Activated T-helper 1 cell treated with anti-CD3 and anti-CD28 coated beads, Interleukin-12 subunit alpha, Interleukin-12 subunit beta, Interleukin-2, Interleukin-4 antibody, amounts not matched to agents 30 ng/mL and 10 ng/mL and 1 ng/mL, durations not matched to agents 14 hours and 24 hours and 36 hours (primary cell): ENCODE results near the gene SART3. TPM values are rescaled to one million over a fixed set of nuclear protein-coding genes. Genes with fewer than 3 reads are reported as not detected.
"Not testable (repeated sequence)": the region's sequence is repeated elsewhere in the genome, so short reads cannot be mapped to it uniquely, and the experiment has no call there.

Experiments
- DNase-seq: peaks from one replicate; pipeline ENCODE4 v3.0.0; 2021; ENCODE audit warnings: low spot score
- H3K27ac Mint-ChIP-seq: one replicate; pipeline ENCODE4 v1.8.0; 2021; ENCODE audit warnings: mild to moderate bottlenecking, mixed read lengths
- H3K27me3 Mint-ChIP-seq: one replicate; pipeline ENCODE4 v1.8.0; 2022; ENCODE audit warnings: mild to moderate bottlenecking, moderate library complexity, mixed read lengths; ENCODE audit not compliant: insufficient read depth
- H3K36me3 Mint-ChIP-seq: one replicate; pipeline ENCODE4 v1.8.0; 2021; ENCODE audit warnings: low read depth, mixed read lengths
- H3K4me1 Mint-ChIP-seq: one replicate; pipeline ENCODE4 v1.8.0; 2021; ENCODE audit warnings: low read depth, mixed read lengths
- H3K4me3 Mint-ChIP-seq: one replicate; pipeline ENCODE4 v1.8.0; 2021; ENCODE audit warnings: mild to moderate bottlenecking, moderate library complexity, mixed read lengths
- H3K9me3 Mint-ChIP-seq: one replicate; pipeline ENCODE4 v1.8.0; 2021; ENCODE audit warnings: mixed read lengths
- intact Hi-C: fragments of 100-400 bp; cut with micrococcal nuclease; formaldehyde crosslinking; loops from one replicate; pipeline ENCODE4 v1.15.1; 2024
- total RNA-seq: library from RNA; stranded (reverse); gene quantifications from 2 replicates; pipeline ENCODE4 v1.2.3, GENCODE V29; 2022

SART3 gene
- total RNA-seq, 1 donor from 2014 or later = 96.4 TPM

DNA sequence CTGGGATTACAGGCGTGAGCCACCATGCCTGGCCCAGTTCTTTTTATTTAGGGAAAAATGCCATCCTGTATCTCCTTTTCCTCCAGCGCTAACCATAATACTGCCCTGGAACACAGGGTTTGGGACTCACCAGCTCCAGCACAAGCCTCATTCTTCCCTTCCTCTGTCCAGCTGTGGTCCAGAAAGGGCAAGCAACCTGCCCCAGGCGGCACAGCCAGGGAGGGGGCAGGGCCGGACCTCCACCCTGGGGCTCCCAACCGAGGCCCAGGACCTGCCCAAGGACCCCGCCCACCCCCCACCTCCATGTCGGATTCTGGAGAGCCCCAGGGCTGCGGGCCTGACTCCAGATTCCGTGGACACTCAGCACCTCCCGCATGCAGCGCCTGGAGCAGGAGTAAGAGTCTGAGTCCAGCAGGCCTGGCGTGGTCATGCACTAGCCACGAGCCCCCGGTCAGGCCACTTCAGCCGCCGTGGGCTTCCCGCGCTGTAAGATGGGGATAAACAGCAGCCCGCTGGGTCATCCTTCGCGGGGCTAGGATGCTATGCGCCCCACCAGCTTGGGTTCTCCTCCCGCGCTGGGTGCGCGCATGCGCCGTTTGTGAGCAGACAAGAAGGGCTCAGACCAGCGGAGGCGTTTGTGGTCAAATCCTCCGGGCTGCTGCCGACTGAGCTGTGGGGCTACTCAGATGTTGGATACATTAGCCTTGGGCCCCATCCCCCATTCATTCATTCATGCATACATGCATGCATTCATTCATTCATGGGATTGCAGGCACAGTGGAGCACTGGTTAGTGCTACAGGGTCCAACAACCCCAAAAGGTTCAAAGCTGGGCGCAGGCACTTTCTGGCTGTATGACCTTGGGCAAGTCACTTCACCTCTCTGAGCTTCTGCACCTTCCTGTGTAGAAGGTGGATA lies 20.6 kb upstream of the SART3 start:
- H3K4me1 Mint-ChIP-seq = peaks cover 12% of the 10 kb centered on the region
- intact Hi-C loops = no loop called here
- H3K36me3 Mint-ChIP-seq = peaks cover 9% of the 10 kb centered on the region
- H3K27me3 Mint-ChIP-seq = peaks cover 11% of the 10 kb centered on the region
- H3K4me3 Mint-ChIP-seq = no peak overlapping the region
- no peak overlapping the region for H3K27ac Mint-ChIP-seq
- H3K9me3 Mint-ChIP-seq = peaks cover 15% of the 10 kb centered on the region
- no peak for DNase-seq

DNA sequence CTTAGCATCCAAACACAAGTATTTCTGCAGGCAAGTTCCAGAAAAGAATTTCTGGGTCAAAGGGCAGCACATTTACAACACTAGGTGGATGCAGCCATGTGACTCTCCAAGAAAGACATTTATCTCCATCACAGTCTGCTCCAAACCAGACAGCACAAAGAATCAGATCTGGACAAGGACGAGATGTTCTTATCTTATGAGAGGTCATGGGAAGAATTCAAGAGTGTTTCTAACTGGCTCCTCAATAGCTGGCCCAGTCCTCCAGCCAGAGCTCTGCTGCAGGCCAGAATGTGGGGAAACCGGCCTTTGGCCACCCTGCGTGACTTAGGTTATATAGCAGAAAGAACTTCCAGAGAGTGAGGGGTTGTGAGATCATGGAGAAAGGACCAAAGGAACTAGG lies 19.6 kb upstream of the SART3 start:
- intact Hi-C loops = no loop called here
- peaks cover 11% of the 10 kb centered on the region for H3K27me3 Mint-ChIP-seq
- no peak overlapping the region for H3K27ac Mint-ChIP-seq
- peaks cover 15% of the 10 kb centered on the region for H3K9me3 Mint-ChIP-seq
- H3K4me3 Mint-ChIP-seq = no peak overlapping the region
- H3K36me3 Mint-ChIP-seq = peaks cover 9% of the 10 kb centered on the region
- H3K4me1 Mint-ChIP-seq = peaks cover 18% of the 10 kb centered on the region
- no peak for DNase-seq

DNA sequence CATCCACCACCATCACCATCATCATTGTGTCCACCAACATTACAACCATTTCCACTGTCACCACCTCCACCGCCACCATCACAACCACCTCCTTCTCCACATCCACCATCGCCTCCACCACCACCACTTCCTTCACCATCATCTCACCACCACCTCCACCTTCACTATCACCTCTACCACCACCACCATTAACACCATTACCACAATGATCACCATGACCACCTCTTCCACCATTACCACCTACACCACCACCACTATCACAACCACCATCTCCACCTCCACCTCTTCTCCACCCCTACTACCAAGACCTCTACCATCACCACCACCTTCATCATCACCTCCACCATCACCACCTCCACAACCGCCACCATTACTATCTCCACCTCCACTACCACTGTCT lies 17.8 kb upstream of the SART3 start:
- Mint-ChIP-seq H3K27ac (peak overlapping the region; percentile 47), H3K27me3 (peaks cover 5% of the 10 kb centered on the region), H3K4me1 (peaks cover 30% of the 10 kb centered on the region), H3K36me3 (peaks cover 9% of the 10 kb centered on the region), H3K4me3 (no peak overlapping the region), H3K9me3 (peaks cover 15% of the 10 kb centered on the region)
- DNase-seq = no peak
- intact Hi-C loops = no loop called here

DNA sequence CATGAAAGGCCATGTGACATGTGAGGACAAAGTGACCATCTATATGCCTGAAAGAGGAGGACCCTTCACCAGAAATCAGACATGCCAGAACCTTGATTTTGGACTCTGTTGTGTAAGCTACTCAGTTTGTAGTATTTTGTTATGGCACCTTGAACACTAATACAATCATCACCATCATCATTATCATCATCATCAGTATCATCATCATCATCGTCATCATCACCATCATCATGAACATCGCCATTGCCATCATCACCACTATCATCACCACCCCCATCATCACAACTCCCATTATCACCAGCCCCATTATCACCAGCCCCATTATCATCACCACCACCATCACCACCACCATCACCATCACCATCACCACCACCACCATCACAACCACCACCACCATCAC lies 17.3 kb upstream of the SART3 start:
- Mint-ChIP-seq H3K27me3 (peaks cover 5% of the 10 kb centered on the region), H3K9me3 (peaks cover 15% of the 10 kb centered on the region), H3K27ac (peak overlapping the region; percentile 42), H3K4me1 (peaks cover 35% of the 10 kb centered on the region), H3K36me3 (peaks cover 9% of the 10 kb centered on the region), H3K4me3 (no peak overlapping the region)
- DNase-seq = no peak
- intact Hi-C loops = no loop called here

DNA sequence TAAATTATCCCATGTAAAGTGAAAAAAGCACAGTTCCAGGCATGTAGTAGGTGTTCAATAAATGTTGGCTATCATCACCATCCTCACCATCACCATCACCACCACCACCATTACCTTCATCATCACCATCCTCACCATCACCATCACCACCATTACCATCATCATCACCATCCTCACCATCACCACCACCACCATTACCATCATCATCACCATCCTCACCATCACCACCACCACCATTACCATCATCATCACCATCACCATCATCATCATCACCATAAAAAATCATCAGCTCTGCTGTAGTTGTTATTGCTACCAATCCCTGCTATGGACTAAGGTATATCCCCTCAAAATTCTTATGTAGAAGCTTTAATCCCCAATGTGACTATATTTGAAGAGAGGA lies 16.5 kb upstream of the SART3 start:
- Mint-ChIP-seq H3K4me1 (peaks cover 43% of the 10 kb centered on the region), H3K36me3 (peaks cover 9% of the 10 kb centered on the region), H3K27me3 (peaks cover 4% of the 10 kb centered on the region), H3K27ac (no peak overlapping the region), H3K4me3 (no peak overlapping the region), H3K9me3 (peaks cover 15% of the 10 kb centered on the region)
- intact Hi-C loops = no loop called here
- DNase-seq = no peak

DNA sequence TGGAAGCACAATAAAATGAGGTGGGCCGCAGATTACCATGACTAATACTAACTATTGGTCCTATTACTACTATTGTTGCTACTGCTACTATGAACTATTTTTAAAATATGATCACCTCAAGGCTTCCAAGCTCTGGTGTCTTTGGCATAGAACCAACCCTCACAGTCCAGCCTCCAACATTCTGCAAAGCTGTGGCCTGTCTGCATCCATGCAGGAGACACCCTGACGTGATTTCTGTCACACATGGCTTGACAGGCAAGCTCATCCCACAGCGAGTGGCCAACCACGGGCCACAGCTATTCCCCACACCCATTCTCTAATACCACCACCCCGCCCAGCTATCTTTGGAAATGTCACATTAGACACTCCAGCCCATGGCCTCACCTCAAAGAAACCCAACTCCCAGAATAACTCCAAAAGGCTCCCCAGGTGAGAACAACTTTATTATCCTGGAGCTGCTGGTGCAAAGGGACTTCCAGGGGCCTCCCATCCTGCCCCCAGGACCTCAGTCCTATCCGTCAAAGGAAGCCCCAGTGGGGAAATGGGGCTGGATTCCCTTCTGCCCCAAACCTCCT lies 15.8 kb upstream of the SART3 start:
- intact Hi-C loops = no loop called here
- no peak for DNase-seq
- Mint-ChIP-seq H3K4me3 (no peak overlapping the region), H3K9me3 (peaks cover 15% of the 10 kb centered on the region), H3K27ac (no peak overlapping the region), H3K36me3 (peaks cover 9% of the 10 kb centered on the region), H3K27me3 (peaks cover 4% of the 10 kb centered on the region), H3K4me1 (peaks cover 50% of the 10 kb centered on the region)

DNA sequence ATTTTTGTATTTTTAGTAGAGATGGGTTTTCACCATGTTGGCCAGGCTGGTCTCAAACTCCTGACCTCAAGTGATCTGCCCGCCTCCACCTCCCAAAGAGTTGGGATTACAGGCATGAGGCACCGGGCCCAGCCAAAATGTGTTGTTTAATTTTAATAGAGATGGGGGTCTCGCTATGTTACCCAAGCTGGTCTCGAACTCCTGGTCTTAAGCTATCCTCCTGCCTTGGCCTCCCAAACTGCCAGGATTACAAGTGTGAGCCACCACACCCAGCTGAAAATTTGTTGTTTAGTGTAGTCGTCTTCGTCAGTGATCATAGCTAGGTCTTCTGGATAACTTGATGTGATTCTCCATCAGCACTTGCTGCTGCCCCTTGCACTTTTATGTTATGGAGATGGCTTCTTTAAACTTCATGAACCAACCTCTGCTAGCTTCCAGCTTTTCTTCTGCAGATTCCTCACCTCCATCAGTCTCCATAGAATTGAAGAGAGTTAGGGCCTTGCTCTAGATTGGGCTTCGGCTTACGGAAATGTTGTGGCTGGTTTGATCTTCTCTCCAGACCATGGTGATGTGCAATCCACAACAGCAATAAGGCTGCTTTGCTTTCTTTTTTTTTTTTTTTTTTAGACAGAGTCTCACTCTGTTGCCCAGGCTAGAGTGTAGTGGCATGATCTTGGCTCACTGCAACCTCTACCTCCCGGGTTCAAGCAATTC lies 14.4 kb upstream of the SART3 start:
- H3K27ac Mint-ChIP-seq = no peak overlapping the region
- H3K36me3 Mint-ChIP-seq = peaks cover 9% of the 10 kb centered on the region
- no peak for DNase-seq
- H3K27me3 Mint-ChIP-seq = peaks cover 4% of the 10 kb centered on the region
- H3K4me1 Mint-ChIP-seq = peaks cover 60% of the 10 kb centered on the region
- intact Hi-C loops = no loop called here
- H3K9me3 Mint-ChIP-seq = peaks cover 15% of the 10 kb centered on the region
- H3K4me3 Mint-ChIP-seq = no peak overlapping the region

DNA sequence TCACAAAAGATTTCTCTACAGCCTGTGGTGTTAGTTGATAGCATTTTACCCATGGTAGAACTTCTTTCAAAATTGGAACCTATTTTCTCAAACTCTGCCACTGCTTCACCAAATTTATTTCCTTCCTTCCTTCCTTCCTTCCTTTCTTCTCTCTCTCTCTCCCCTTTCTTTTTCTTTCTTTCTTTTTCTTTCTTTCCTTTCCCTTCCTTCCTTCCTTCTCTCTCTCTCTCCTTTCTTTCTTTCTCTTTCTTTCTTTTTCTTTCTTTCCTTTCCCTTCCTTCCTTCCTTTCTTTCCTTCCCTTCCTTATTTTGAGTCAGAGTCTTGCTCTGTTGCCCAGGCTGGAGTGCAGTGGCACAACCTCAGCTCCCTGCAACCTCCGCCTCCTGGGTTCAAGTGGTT lies 13.3 kb upstream of the SART3 start:
- Mint-ChIP-seq H3K9me3 (peaks cover 15% of the 10 kb centered on the region), H3K36me3 (peaks cover 12% of the 10 kb centered on the region), H3K4me1 (peaks cover 59% of the 10 kb centered on the region)
- intact Hi-C loops, H3K27ac Mint-ChIP-seq, DNase-seq, H3K4me3 Mint-ChIP-seq, H3K27me3 Mint-ChIP-seq: not testable (repeated sequence)

DNA sequence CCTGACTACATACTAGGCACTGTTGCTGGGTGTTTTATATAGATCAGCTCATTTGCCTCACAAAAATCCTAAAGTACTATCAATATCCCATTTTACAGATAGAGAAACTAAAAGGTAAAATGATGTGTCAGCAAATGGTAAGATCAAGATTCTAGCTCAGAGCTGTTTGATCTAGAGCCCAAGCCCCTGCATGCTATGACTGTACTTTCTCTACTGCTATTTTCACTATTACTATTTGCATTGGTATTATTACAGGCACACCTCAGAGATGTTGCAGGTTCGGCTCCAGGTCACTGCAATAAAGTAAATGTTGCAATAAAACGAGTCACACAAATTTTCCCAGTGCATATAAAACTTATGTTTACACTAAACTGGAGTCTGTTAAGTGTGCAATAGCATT lies 12.3 kb upstream of the SART3 start:
- H3K27ac Mint-ChIP-seq = no peak overlapping the region
- H3K9me3 Mint-ChIP-seq = peaks cover 6% of the 10 kb centered on the region
- peaks cover 12% of the 10 kb centered on the region for H3K36me3 Mint-ChIP-seq
- no peak overlapping the region for H3K4me3 Mint-ChIP-seq
- DNase-seq = no peak
- intact Hi-C loops = loop anchor here (1.0 kb wide), 1 partner anchor 11 kb away; the partner anchor contains the start of gene ISCU
- H3K27me3 Mint-ChIP-seq = no peaks in the 10 kb centered on the region
- peaks cover 60% of the 10 kb centered on the region for H3K4me1 Mint-ChIP-seq

DNA sequence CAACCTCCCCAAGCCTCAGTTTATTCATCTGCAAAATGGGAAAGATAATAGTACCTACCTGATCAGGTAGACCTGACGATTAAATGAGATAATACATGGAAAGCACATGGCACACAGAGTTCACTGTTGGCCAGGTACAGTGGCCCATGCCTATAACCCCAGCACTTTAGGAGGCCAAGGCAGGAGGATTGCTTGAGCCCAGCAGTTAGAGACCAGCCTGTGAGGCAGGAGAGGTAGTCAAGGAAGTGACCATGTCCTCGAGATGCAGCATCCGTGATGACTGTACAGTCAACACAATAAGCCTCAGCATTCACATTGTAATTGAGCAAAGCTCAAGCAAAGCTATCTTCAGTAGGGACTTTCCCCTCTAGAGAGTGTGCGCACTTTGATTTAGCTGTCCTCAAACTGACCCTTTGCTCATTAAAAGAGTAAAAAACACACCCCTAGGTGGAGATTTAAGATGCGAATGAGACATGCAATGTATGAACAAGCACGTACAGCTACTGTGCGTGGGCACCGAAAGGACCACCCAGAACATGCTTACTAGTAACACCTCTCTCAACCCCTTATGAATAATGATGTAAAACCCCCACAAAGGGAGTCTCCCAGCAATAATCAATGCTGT lies 11.3 kb upstream of the SART3 start:
- Mint-ChIP-seq H3K27ac (no peak overlapping the region), H3K4me1 (peaks cover 71% of the 10 kb centered on the region), H3K36me3 (peaks cover 19% of the 10 kb centered on the region), H3K9me3 (no peaks in the 10 kb centered on the region), H3K27me3 (no peaks in the 10 kb centered on the region), H3K4me3 (no peak overlapping the region)
- intact Hi-C loops = no loop called here
- no peak for DNase-seq

DNA sequence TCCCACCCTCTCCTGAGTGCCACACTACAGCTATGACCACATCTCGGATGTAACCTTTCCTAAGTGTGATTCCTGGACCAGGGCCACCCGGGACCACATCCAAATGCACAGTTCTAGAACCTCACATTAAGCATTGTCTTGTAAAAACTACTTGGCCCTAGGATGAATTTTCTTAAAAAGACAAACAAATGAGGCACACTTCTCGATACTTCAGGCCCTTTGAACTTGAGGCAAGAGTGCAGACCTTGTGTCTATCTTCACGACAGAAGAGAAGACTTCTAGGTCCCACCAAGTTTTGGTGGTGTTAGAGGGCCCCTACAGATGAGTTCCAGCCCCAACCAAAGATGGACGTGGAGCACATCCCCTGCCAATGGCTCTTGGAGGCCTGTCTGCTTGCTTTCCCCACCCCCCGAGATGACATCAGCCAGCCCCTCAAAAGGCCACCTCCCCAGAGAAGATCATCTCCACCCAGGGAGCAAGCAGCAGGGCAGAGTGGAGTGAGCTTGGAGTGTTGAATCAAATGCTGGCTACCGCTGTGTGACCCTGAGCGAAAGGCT lies 10.7 kb upstream of the SART3 start:
- Mint-ChIP-seq H3K27ac (no peak overlapping the region), H3K36me3 (peaks cover 25% of the 10 kb centered on the region), H3K4me3 (no peak overlapping the region), H3K9me3 (no peaks in the 10 kb centered on the region), H3K4me1 (peaks cover 76% of the 10 kb centered on the region), H3K27me3 (no peaks in the 10 kb centered on the region)
- no peak for DNase-seq
- intact Hi-C loops = no loop called here

DNA sequence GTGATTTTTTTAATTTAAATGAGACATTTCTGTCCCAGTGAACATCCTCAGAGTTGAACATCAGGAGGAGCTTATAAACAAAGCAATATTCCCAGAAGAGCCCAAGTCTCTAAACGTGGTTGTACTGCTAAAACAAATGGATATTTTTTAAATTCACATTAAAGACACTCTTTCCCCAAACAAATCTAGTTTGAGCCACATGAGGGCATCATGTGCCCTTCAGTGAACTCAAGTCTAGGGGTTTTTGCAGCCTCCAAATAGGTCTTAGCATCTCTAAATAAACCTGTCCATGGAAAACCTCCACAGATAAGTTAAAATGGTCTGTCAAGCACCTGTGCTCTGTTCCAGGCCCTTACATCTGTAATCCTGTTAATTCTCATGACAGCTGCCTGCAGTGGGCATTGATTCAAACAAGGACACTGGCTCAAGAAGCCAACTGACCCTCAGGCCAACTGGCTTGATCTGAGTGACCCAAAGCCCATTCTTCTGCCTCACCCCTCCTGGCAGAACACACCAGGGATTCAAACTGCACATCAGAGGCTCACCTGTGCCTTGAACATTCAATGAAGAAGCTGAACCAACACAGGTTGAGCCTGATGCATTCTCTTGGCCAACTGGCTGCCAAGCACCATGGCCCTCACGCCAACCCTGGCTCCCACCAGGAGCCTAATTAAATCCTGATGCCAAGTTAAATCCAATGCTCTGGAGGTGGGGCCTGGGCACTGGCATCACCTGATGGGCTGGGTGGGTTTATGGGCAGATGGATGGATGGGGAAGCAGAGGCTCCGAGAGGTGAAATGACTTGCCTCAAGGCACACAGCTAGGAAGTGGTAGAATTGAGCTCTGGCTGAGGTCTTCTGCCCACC lies 10.0 kb upstream of the SART3 start:
- peaks cover 30% of the 10 kb centered on the region for H3K36me3 Mint-ChIP-seq
- no peaks in the 10 kb centered on the region for H3K9me3 Mint-ChIP-seq
- no peak overlapping the region for H3K4me3 Mint-ChIP-seq
- peaks cover 78% of the 10 kb centered on the region for H3K4me1 Mint-ChIP-seq
- no peaks in the 10 kb centered on the region for H3K27me3 Mint-ChIP-seq
- H3K27ac Mint-ChIP-seq = no peak overlapping the region
- no peak for DNase-seq
- intact Hi-C loops = no loop called here
